ENCODE data around the gene ZMAT2.
"Not testable (repeated sequence)": the region's sequence is repeated elsewhere in the genome, so short reads cannot be mapped to it uniquely, and the experiment has no call there.

ZMAT2 gene

GRCh38 chr5:140700177-140701144 lies at the start of gene ZMAT2:
ZMAT2 (plus strand) TSS chr5:140700447; CDS start chr5:140700461, 14 bp downstream.
- peak; percentile 96 for DNase-seq (ENCODE audit: low spot score)

- DNase-seq (ENCODE audit: low spot score) = no peak
Measured at GRCh38 chr5:140658870-140659269, 41.4 kb upstream of the ZMAT2 start.

GRCh38 chr5:140660371-140660770 lies 39.9 kb upstream of the ZMAT2 start:
- not testable (repeated sequence) for DNase-seq (ENCODE audit: low spot score)

GRCh38 chr5:140664030-140664358 lies 36.3 kb upstream of the ZMAT2 start:
- DNase-seq (ENCODE audit: low spot score) = no peak

- DNase-seq (ENCODE audit: low spot score) = peak; percentile 96
Measured at GRCh38 chr5:140664359-140665119, 35.7 kb upstream of the ZMAT2 start, which contains the start of gene WDR55. WDR55 (plus strand) TSS chr5:140664904; CDS start chr5:140664913, 9 bp downstream.

GRCh38 chr5:140671035-140671434 lies 29.2 kb upstream of the ZMAT2 start:
- not testable (repeated sequence) for DNase-seq (ENCODE audit: low spot score)

GRCh38 chr5:140671472-140672125 lies 28.6 kb upstream of the ZMAT2 start:
- DNase-seq (ENCODE audit: low spot score) = no peak

GRCh38 chr5:140672455-140673186 lies 27.6 kb upstream of the ZMAT2 start:
- DNase-seq (ENCODE audit: low spot score) = no peak

- no peak for DNase-seq (ENCODE audit: low spot score)
Measured at GRCh38 chr5:140673187-140673976, 26.9 kb upstream of the ZMAT2 start, which contains the start of gene DND1. DND1 (minus strand) TSS chr5:140673576; CDS start chr5:140673542, 34 bp downstream.

- no peak for DNase-seq (ENCODE audit: low spot score)
Measured at GRCh38 chr5:140674211-140674610, 26.0 kb upstream of the ZMAT2 start.

- DNase-seq (ENCODE audit: low spot score) = no peak
Measured at GRCh38 chr5:140674629-140675028, 25.6 kb upstream of the ZMAT2 start.

- no peak for DNase-seq (ENCODE audit: low spot score)
Measured at GRCh38 chr5:140677947-140678346, 22.3 kb upstream of the ZMAT2 start.

GRCh38 chr5:140678993-140679392 lies 21.3 kb upstream of the ZMAT2 start:
- no peak for DNase-seq (ENCODE audit: low spot score)

- no peak for DNase-seq (ENCODE audit: low spot score)
Measured at GRCh38 chr5:140690376-140690932, 9.8 kb upstream of the ZMAT2 start.

GRCh38 chr5:140690941-140691924 lies 9.0 kb upstream of the ZMAT2 start, which contains the start of the genes HARS1 and HARS2:
HARS1 (minus strand) TSS chr5:140691370; CDS start chr5:140691304, 66 bp downstream.
HARS2 (plus strand) TSS chr5:140691455; CDS start chr5:140691649, 194 bp downstream.
- peak; percentile 93 for DNase-seq (ENCODE audit: low spot score)

- DNase-seq (ENCODE audit: low spot score) = no peak
Measured at GRCh38 chr5:140694276-140694675, 6.0 kb upstream of the ZMAT2 start.

- DNase-seq (ENCODE audit: low spot score) = no peak
Measured at GRCh38 chr5:140696891-140697492, 3.3 kb upstream of the ZMAT2 start.

GRCh38 chr5:140707812-140708211 lies 7.6 kb downstream of the ZMAT2 start:
- no peak for DNase-seq (ENCODE audit: low spot score)

Data from activated CD4-positive, alpha-beta T cell treated with anti-CD3 and anti-CD28 coated beads, Interleukin-2, Interleukin-4, amounts not matched to agents 100 ng/mL and 50 ng/mL, durations not matched to agents 16 hours and 8 hours (primary cell).